Mesothelial cell of epicardium (in vitro differentiated cells): ENCODE measurements around the gene ZNF581. TPM values are rescaled to one million over a fixed set of nuclear protein-coding genes. Genes with fewer than 3 reads are reported as not detected.

Source experiments
- DNase-seq, 2 experiments: peaks; one replicate each; pipeline ENCODE4 v3.0.0; 2021; ENCODE audit warnings: low spot score in 2 of 2; ENCODE audit not compliant: unreplicated experiment in 2 of 2
- H3K27ac Mint-ChIP-seq: 2 replicates; pipeline ENCODE4 v1.8.0; 2021; ENCODE audit warnings: mixed read lengths
- H3K27me3 Mint-ChIP-seq: 2 replicates; pipeline ENCODE4 v1.8.0; 2021; ENCODE audit warnings: low read depth, mixed read lengths
- H3K36me3 Mint-ChIP-seq: 2 replicates; pipeline ENCODE4 v1.8.0; 2021; ENCODE audit warnings: mixed read lengths
- H3K4me1 Mint-ChIP-seq: 2 replicates; pipeline ENCODE4 v1.8.0; 2021; ENCODE audit warnings: mixed read lengths
- H3K4me3 Mint-ChIP-seq: 2 replicates; pipeline ENCODE4 v1.8.0; 2021; ENCODE audit warnings: mild to moderate bottlenecking, moderate library complexity, mixed read lengths
- H3K9me3 Mint-ChIP-seq: 2 replicates; pipeline ENCODE4 v1.8.0; 2021; ENCODE audit warnings: mixed read lengths
- total RNA-seq: library from RNA; stranded (reverse); gene quantifications from 3 replicates; pipeline ENCODE4 v1.2.1, GENCODE V29; 2021
- TF ChIP-seq, protein P1 (sequence below): fragments of 200-600 bp; sonication (generic); IDR thresholded peaks from one replicate; pipeline ENCODE4 v1.5.0; 2021; ENCODE audit warnings: antibody characterized with exemption; ENCODE audit not compliant: unreplicated experiment

Gene ZNF581
- total RNA-seq, 1 donor from 2014 or later, result 42.6 TPM

- H3K4me3 Mint-ChIP-seq, result peak overlapping the region; percentile 49
- peaks cover 6% of the 10 kb centered on the region for H3K36me3 Mint-ChIP-seq
- no peak for DNase-seq
- H3K9me3 Mint-ChIP-seq, result no peaks in the 10 kb centered on the region
- TF ChIP-seq, protein P1, sequence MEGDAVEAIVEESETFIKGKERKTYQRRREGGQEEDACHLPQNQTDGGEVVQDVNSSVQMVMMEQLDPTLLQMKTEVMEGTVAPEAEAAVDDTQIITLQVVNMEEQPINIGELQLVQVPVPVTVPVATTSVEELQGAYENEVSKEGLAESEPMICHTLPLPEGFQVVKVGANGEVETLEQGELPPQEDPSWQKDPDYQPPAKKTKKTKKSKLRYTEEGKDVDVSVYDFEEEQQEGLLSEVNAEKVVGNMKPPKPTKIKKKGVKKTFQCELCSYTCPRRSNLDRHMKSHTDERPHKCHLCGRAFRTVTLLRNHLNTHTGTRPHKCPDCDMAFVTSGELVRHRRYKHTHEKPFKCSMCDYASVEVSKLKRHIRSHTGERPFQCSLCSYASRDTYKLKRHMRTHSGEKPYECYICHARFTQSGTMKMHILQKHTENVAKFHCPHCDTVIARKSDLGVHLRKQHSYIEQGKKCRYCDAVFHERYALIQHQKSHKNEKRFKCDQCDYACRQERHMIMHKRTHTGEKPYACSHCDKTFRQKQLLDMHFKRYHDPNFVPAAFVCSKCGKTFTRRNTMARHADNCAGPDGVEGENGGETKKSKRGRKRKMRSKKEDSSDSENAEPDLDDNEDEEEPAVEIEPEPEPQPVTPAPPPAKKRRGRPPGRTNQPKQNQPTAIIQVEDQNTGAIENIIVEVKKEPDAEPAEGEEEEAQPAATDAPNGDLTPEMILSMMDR, result no peak
- H3K4me1 Mint-ChIP-seq, result peaks cover 34% of the 10 kb centered on the region
- peak overlapping the region; percentile 84 for H3K27ac Mint-ChIP-seq
- H3K27me3 Mint-ChIP-seq, result no peaks in the 10 kb centered on the region
Observed at GRCh38 chr19:55673465-55673864, 30.0 kb downstream of the ZNF581 start.

GRCh38 chr19:55673889-55674288, 30.4 kb downstream of the ZNF581 start:
- no peak for DNase-seq
- Mint-ChIP-seq H3K27me3 (no peaks in the 10 kb centered on the region), H3K36me3 (peaks cover 6% of the 10 kb centered on the region), H3K27ac (peak overlapping the region; percentile 84), H3K4me3 (peak overlapping the region; percentile 49), H3K9me3 (no peaks in the 10 kb centered on the region), H3K4me1 (peaks cover 34% of the 10 kb centered on the region)
- TF ChIP-seq, protein P1, result no peak

GRCh38 chr19:55674459-55674840, 31.0 kb downstream of the ZNF581 start:
- H3K4me3 Mint-ChIP-seq, result peak overlapping the region; percentile 58
- TF ChIP-seq, protein P1, result no peak
- H3K27ac Mint-ChIP-seq, result peak overlapping the region; percentile 91
- no peaks in the 10 kb centered on the region for H3K27me3 Mint-ChIP-seq
- DNase-seq, result no peak
- peaks cover 34% of the 10 kb centered on the region for H3K4me1 Mint-ChIP-seq
- peaks cover 7% of the 10 kb centered on the region for H3K36me3 Mint-ChIP-seq
- H3K9me3 Mint-ChIP-seq, result no peaks in the 10 kb centered on the region

GRCh38 chr19:55674841-55675660, 31.6 kb downstream of the ZNF581 start, which contains the start of gene EPN1:
Gene EPN1, plus strand, starts transcription at chr19:55675226. Its CDS starts 3,402 bp downstream, at chr19:55678628.
- peak within 1 kb of the TSS; percentile 99 for H3K4me3 Mint-ChIP-seq
- H3K4me1 Mint-ChIP-seq, result peaks cover 34% of the 10 kb centered on the region
- peak within 1 kb of the TSS; percentile 98 for H3K27ac Mint-ChIP-seq
- H3K36me3 Mint-ChIP-seq, result peaks cover 10% of the 10 kb centered on the region
- no peaks in the 10 kb centered on the region for H3K27me3 Mint-ChIP-seq
- DNase-seq, result peak; percentile 96 to 98
- no peaks in the 10 kb centered on the region for H3K9me3 Mint-ChIP-seq
- TF ChIP-seq, protein P1, result no peak

DNA sequence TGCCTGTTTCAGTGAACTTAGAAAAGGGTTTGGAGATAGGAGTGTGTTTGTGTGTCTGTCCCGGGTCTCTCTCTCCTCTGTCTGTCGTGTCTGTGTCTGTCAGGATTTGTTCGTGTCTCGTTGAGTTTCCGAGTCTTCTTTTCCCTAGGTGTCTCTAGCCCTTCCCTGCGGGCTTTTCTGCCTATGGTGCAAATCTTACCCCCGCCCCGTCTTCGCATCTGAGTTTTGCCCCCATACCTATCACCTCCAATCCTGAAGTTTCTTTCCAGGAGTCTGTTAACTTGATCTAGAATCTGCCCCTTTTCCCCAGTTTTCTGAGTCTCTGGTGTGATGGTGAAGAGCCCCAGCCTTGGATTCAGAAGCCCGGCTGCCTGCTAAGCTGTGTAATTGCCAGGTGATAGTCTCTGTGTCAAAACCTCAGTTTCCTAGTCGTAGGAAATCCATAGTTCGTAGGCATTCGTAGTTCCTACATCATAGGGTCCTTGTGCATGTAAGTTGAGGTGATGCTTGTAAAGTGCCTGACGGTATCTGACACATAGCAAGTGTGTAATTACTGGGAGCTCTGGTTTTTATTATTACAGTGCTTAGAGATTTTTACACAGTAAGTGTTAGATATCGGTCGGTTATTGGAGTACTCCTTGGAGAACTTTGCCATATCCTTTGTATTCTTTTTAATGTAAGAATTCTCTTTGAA, 32.4 kb downstream of the ZNF581 start:
- Mint-ChIP-seq H3K4me1 (peaks cover 34% of the 10 kb centered on the region), H3K27me3 (no peaks in the 10 kb centered on the region), H3K9me3 (no peaks in the 10 kb centered on the region), H3K4me3 (peak overlapping the region; percentile 99), H3K27ac (peak overlapping the region; percentile 98), H3K36me3 (peaks cover 16% of the 10 kb centered on the region)
- TF ChIP-seq, protein P1, result no peak
- DNase-seq, result no peak
